Measurements from ENCODE around the gene DGKD.
"Not testable (repeated sequence)": the region's sequence is repeated elsewhere in the genome, so short reads cannot be mapped to it uniquely, and the experiment has no call there.

The DGKD gene, protein sequence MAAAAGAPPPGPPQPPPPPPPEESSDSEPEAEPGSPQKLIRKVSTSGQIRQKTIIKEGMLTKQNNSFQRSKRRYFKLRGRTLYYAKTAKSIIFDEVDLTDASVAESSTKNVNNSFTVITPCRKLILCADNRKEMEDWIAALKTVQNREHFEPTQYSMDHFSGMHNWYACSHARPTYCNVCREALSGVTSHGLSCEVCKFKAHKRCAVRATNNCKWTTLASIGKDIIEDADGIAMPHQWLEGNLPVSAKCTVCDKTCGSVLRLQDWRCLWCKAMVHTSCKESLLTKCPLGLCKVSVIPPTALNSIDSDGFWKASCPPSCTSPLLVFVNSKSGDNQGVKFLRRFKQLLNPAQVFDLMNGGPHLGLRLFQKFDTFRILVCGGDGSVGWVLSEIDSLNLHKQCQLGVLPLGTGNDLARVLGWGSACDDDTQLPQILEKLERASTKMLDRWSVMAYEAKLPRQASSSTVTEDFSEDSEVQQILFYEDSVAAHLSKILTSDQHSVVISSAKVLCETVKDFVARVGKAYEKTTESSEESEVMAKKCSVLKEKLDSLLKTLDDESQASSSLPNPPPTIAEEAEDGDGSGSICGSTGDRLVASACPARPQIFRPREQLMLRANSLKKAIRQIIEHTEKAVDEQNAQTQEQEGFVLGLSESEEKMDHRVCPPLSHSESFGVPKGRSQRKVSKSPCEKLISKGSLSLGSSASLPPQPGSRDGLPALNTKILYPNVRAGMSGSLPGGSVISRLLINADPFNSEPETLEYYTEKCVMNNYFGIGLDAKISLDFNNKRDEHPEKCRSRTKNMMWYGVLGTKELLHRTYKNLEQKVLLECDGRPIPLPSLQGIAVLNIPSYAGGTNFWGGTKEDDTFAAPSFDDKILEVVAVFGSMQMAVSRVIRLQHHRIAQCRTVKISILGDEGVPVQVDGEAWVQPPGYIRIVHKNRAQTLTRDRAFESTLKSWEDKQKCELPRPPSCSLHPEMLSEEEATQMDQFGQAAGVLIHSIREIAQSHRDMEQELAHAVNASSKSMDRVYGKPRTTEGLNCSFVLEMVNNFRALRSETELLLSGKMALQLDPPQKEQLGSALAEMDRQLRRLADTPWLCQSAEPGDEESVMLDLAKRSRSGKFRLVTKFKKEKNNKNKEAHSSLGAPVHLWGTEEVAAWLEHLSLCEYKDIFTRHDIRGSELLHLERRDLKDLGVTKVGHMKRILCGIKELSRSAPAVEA

DNA sequence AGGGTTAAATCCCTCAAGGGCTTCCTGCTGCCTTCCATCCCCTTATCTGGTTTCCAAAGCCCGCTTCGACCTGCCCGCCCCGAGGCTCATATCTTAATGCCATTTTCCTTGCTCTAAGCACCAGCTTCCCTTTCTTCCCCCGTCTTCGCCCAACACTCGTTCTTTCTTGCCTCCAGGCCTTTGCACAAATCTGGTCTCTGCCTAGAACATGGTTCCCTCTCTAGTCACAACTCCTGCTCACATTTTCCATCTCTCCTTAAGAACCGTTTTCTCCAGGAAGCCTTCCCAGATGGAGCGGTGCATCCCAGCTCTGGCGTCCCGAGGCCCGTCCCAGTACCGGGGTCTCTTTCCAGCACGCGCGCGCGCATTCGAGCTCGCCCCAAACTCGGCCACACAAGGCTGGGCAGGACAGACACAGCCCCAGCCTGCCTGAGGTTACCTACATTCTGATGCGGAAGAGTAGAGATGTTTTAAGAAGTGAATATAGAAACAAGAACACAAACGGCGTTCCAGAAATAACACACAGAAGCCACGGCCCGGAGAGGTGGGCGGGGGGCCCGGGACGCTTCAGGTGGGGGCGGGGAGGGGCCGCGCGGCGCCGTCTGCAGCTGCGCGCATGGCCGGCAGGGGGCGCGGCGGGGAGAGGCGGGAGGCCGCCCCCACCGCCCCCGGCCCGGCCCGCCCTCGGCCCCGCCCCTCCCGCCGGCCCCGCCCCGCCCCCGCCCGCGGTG is at the start of gene DGKD:
DGKD (plus strand) TSS at position 726 of the 731 bp plus-strand sequence. CDS start 25 bp downstream, outside the sequence.
- peak; percentile 36 to 45 for DNase-seq

DNA sequence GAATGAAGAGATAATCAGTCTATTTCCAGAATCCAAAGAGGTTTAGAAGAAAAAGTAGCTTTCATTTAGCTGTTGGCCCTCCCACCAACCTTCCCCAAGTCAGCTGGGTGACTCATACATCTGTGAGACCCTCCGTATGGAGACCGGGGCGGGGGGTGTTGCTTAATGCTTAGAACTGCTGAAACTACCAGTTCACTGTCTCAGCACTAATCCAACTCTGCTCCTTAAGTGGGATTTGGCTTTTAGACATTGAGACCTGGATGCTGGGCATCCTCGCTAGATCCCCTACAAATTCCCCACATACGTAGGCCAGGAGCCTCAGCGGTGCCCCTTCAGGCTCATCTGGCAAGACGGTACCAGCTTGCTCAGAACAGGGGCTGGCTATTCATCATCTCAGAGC is 46.7 kb upstream of the DGKD start, which contains the start of gene SAG:
SAG (plus strand) TSS at position 252 of the 400 bp plus-strand sequence. CDS start 1,374 bp downstream, outside the sequence.
- DNase-seq, result no peak

DNA sequence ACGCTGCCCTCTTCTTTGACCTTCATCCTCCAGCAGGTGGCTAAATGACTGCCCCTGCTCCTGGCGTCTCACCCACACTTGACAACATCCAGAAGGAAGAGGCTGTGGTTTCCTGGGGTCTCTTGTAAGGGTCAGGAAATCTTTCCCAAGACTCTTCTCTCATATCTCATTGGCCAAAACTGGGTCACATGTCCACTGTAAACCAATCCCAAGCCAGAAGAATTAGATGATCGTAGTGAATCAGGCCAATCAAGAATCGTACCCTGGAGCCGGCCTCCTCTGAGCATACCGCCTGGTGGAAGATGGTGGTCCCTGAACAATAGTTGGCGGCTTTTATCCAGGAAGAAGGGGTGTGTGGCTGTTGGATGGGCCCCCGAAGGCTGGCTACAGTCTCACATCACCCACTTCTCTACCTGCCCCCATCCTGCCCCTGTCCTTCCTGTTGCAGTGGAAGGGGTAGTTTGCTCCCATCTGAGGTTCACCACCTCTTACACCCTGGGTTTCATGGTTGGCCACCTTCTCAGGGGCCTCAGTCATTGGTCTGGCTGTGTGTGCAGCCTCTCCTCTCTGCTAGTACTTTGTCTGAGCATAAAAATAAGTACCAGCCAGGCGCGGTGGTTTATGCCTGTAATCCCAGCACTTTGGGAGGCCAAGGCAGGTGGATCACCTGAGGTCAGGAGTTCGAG is 42.9 kb upstream of the DGKD start:
- no peak for DNase-seq

DNA sequence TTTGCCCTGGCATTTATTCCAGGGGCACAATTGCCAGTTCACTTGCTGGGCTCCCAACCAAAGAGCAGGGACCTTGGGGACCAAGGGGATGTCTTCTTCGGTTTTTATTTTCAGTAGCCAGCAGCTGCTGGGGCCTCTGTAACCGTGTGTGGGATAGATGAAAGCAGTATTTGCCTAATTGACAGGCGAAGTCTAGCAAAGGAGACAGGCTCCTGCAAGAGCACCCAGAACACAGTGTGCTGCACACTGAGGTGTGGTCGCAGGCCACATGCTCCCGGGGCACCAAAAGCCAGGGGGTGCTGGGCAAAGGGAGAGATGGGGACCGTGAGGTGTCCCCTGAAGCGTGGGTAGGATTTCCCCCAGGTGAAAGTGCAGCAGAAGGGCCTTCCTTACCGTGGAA is 41.4 kb upstream of the DGKD start:
- DNase-seq, result no peak

DNA sequence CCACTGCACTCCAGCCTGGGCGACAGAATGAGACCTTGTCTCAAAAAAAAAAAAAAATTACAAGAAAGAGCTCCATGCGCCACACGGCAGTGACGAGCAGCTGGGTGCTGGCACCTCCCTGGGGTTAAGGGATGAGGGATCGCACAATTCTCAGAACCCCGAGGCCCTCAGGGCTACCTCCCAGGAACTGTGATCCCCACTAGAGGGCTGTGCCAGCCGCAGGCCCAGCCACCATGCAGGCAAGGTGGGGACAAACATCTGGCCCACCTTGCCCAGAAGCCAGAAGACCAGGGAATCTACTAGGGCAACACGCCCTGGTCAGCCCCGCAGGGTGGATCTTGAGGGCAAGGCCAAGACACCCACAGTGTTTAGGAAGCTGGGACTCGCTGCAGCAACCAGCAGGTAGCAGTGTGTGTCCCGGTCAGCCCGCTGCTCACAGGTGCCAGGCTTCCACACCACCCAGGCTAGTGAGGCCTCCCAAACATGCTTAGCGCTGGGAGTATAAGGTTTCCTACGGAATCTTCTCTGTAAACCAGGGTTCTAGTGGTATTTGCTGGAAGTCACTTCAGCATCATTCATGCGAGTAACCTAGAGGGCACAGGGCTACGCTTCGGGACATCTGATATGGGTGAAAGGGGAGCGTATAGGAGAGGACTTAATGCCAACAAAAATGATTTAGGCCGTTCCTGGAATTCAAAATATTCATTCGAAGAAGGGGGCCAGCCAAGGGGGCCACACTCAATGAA is 39.9 kb upstream of the DGKD start:
- no peak for DNase-seq

DNA sequence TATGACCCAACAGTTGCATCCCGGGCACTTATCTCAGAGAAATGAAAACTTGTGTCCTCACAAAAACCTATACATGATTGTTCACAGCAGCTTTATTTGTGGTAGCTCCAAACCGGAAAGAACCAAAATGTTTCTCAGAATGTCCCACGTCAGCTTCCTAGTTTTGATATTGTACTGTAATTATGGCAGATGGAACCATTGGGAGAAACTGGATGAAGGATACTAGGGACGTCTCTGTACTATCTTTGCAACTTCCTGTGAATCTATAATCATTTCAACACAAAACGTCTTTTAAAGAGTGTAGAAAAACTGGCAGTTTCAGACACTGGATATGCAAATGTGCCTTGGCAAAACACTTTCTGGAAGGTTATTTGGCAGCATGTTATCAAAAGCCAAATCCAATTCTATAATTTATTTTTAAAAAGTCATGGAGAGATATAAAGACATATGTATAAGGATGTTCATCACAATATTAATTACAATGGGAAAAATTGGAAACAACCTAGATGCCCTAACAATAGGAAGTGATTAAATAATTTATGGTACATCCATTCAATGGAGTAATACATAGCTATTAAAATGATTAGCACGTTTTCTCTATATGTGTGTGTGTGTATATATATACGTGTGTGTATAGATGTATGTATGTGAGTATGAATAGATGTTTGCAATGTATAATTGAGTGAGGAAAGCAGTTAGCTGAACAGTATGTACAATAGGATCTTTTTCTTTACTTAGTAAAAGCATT is 36.9 kb upstream of the DGKD start:
- DNase-seq, result no peak

DNA sequence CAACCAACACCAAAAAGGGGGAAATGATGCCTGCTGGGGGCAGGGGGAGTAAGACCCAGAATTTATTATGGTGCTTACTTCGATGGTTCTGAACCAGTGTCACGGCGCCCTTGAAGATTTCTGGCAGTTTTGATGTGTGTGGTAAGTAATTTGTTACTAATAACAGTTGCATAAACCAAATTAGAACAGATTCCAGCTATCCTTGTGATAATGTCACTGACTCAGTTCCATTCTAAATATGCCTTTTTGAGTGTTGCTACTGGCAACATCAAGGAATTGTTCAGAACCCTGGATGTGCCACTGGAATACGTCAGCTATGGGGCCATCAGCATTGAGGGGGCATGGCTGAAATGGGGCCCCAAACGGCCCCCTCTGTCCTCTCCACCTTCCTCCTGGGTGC is 35.0 kb upstream of the DGKD start:
- DNase-seq, result no peak

DNA sequence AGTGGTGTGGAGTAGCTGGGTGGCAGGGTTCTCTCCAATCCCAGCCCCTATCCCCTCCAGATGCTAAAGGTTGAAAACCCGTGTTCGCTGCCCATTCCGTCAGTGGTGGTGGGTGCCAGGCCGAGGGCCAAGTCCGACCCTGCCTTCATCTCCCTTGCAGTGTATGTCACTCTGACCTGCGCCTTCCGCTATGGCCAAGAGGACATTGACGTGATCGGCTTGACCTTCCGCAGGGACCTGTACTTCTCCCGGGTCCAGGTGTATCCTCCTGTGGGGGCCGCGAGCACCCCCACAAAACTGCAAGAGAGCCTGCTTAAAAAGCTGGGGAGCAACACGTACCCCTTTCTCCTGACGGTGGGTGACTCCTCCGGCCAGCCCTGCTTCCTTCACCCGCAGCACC is 33.8 kb upstream of the DGKD start:
- DNase-seq, result no peak

DNA sequence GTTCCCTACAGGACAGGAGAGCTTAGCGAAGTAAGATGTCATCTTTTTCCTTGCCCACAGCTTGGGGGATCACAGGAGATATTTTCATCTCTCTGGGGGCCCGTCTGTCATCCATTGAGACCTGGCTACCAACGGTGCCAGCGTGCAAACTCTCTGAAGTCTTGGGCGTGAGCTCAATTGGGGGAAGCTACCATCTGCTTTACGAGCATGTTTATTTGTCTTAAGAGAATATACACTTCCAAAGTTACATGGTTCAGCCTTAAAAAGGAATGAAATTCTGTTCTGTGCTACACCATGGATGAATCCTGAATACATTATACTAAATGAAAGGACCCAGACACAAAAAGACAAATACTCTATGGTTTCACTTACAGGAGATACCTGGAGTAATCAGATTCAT is 33.1 kb upstream of the DGKD start:
- no peak for DNase-seq

DNA sequence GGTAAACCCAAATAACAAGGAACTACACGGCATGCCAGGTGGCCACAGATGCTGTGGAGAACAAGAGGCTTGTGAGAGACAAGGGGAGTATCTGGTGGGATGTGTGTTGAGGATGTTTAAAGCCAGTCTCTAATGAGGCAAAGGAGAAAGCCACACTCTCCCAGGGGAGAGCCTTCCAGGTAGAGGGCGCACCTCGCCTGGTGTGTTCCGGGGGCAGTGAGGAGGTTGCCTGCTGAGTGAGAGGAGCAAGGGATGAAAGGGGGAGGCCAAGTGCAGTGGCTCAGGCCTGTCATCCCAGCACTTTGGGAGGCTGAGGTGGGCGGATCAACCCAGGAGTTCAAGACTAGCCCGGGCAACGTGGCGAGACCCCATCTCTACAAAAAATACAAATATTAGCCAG is 30.4 kb upstream of the DGKD start:
- no peak for DNase-seq

DNA sequence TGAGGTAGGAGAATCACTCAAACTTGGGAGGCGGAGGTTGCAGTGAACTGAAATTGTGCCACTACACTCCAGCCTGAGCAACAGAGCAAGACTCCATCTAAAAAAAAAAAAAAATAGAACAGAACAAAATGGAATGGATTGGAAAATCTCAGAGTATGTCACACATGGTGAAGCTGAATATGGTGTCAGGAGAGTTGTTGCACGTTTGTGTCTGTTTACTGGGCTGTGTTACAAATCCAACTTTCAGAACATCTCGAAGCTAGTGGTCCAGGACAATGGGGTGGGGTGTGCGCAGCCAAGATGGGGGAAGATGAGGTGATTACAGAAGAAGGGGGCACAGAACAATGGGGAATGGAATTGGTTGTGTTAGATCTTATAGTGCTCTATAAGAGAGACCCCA is 29.0 kb upstream of the DGKD start:
- no peak for DNase-seq

DNA sequence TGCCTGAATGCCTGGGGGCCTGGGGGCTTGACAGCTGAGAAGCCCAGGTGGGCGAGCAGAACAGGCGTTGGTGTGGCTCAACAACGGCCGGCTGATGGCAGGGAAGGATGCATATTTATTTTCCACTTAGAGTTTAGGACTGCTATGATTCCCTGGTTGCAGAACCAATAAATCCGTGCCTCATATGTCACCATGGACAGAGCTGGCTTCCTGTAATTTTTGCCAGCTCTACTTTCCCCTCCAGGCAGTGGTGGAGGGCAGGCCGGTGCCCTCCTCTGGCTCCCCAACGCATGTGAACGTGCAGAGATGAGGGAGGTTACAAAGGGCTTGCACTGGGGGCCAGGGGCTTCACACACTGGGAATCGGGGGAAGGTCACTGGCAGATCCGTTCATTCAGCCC is 28.5 kb upstream of the DGKD start:
- no peak for DNase-seq

DNA sequence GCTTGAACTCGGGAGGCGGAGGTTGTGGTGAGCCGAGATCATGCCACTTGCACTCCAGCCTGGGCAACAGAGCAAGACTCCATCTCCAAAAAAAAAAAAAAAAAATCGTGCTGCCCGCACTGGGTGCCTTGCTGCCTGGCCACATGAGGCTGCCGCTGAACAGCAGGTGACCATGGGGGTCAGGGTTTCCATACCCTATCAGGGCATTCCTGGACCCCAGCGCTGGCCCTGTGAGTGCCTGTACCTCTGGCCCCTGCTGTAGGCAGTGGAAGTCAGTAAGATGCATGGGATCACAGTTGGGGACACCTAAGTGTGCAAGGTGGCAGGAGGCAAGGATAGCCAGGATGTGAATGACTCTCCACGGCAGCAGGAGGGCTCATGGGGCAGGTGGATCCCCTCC is 27.8 kb upstream of the DGKD start:
- no peak for DNase-seq

DNA sequence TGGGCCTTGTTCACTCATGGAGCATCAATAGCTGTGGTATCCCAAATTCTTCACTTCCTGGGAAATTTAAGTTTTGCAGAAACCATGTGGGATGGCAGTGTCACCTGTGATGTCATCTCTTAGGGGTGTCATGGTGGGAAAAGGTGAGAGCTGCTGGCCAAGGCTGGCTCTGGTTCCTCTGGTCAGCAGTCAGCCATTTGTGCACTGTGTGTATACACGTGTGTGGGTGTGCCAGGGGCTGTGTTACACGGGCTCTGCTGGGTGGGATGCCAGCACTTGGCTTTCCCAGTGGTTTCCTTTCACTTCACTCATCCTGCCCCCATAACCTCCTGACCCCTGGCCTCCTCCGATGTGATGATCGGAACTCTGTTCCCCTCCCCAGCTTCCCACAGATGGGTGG is 25.4 kb upstream of the DGKD start:
- no peak for DNase-seq

DNA sequence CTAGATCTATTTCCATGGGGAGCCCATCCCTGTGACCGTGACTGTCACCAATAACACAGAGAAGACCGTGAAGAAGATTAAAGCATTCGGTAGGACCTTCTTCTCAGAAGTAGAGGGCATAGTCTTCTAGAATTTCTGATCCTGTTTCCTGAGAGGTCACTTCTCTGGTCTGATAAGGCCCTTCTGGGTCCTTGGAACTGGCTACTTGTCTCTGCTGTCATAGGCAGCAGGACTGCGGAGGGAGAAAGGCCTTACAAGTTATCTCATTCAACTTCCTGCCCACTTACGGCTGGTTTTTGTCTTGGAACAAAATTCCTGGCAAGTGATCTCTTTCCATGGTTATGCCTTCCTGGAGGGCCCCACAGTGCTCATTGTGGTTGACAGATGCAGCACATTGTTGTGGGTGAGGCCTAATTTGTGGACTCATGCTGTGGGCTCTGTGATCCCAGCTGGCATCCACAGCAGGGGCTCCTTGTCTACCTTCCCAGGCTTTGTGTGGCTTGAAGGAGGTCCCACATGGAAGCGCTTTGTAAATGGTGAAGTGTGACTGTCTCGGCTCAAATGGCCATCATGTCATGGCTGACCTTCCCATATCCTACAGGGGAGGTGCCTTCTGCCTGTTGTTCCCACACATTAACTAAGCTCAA is 24.7 kb upstream of the DGKD start:
- no peak for DNase-seq

DNA sequence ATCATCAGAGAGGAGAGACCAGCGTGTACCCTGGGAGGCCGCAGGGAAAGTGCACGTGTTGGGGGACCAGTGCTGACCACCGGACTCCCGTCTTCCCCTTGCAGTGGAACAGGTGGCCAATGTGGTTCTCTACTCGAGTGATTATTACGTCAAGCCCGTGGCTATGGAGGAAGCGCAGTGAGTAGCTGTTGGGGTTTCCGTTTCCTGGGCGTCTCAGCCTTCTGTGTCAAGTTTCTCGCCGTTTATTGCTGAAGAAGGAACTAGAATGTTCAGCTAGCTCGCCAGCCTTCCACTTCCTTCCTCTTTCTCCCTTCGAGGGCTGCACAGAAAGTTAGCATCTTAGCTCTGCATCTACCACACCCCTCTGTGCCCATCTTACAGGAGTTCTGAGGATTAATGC is 22.8 kb upstream of the DGKD start:
- DNase-seq, result peak; percentile 99 to 100

DNA sequence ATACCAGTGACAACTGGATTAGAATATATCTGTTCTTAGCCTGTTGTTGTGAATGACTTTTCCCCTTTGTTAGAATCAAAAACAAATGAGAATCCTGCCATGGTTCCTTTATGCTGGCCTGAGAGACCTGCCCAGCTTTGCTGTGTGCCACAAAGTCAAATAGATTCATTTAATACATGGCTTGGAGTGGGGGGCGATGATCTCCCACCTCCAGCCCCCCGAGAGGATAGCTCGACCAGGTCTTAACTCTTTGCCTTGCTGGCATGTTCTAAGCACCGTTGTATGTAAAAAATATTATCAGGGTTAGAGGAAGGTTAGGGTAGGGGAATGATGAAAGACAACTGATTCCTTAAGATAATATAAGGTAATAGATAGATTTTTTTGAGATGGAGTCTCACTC is 22.2 kb upstream of the DGKD start:
- DNase-seq, result no peak

DNA sequence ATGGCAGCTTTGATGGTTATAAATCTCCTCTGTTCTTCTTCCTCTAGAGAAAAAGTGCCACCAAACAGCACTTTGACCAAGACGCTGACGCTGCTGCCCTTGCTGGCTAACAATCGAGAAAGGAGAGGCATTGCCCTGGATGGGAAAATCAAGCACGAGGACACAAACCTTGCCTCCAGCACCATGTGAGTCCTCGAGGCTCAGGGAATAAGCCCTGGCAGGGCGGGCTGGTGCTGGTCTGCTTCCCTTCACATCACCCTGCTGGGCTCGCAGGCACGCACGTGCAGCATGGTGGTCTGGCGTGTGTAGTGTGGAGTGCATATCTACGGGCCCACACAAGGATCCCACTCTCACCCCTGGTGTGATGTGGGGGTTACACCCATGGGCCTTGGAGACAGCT is 19.4 kb upstream of the DGKD start:
- no peak for DNase-seq

DNA sequence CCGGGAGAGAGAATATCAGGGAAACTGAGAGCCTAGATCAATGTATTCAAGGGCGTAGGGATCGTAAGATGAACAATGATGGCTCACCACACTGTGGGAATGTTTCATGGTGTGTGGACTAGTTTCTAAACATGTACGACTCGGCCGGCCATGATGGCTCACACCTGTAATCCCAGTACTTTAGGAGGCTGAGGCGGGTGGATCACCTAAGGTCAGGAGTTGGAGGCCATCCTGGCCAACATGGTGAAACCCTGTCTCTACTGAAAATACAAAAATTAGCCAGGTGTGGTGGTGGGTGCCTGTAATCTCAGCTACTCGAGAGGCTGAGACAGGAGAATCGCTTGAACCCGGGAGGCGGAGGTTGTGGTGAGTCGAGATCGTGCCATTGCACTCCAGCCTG is 18.2 kb upstream of the DGKD start:
- DNase-seq, result not testable (repeated sequence)

DNA sequence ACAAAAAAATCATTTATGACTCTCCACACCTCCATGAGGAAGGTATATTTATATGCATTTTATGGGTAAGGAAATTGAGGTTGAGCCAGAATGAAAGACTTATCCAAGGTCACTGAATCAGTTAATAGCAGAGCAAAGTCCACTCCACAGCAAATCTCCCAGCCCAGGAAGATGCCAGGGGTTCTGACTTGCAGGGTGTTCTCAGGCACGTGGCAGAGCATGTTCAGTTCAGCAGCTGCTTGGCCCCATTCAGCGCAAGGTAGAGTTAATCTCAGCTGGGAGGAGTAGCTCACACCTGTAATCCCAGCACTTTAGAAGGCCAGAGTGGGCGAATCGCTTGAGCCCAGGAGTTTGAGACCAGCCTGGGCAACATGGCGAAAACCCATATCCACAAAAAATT is 17.8 kb upstream of the DGKD start:
- no peak for DNase-seq

Data from AML-193 (cell line).